Measurements from ENCODE around the gene CD151. TPM values are rescaled to one million over a fixed set of nuclear protein-coding genes. Genes with fewer than 3 reads are reported as not detected.

The CD151 gene
- total RNA-seq, 4 donors from 2014 or later: 277 to 794 (median 465) TPM

- no peaks in the 10 kb centered on the region for H3K27me3 ChIP-seq
- no peak overlapping the region for H3K27ac ChIP-seq
- H3K9me3 ChIP-seq: no peaks in the 10 kb centered on the region
- TF ChIP-seq CTCF (IDR thresholded peaks at IDR 0.05) (no peak), POLR2AphosphoS5 (IDR thresholded peaks at IDR 0.05) (no peak), EP300 (IDR thresholded peaks at IDR 0.05) (no peak), POLR2A (IDR thresholded peaks at IDR 0.05) (no peak)
- no peak overlapping the region for H3K4me3 ChIP-seq
- peaks cover 0 to 40% of the 10 kb centered on the region in 2 donors for H3K36me3 ChIP-seq
- ATAC-seq: no peak
- H3K4me1 ChIP-seq: peaks cover 0 to 79% (median 19%) of the 10 kb centered on the region in 3 donors
- WGBS, 2 donors (ENCODE audit: low coverage in 1 of 2): 71 to 88% methylated on average over 12 to 15 of the region's 27 CpGs
These were observed 25.5 kb downstream of the CD151 start for GRCh38 chr11:858053-858761.

GRCh38 chr11:858762-859339, 26.1 kb downstream of the CD151 start:
- no peak overlapping the region for H3K4me3 ChIP-seq
- no peak for ATAC-seq
- WGBS, 2 donors (ENCODE audit: low coverage in 1 of 2): 74% methylated on average over 5 of the region's 37 CpGs; no CpG with 5 or more reads in 1 of the 2 donors
- H3K9me3 ChIP-seq: no peaks in the 10 kb centered on the region
- H3K4me1 ChIP-seq: peaks cover 0 to 73% (median 19%) of the 10 kb centered on the region in 3 donors
- TF ChIP-seq EP300 (IDR thresholded peaks at IDR 0.05) (no peak), CTCF (IDR thresholded peaks at IDR 0.05) (no peak), POLR2AphosphoS5 (IDR thresholded peaks at IDR 0.05) (no peak), POLR2A (IDR thresholded peaks at IDR 0.05) (no peak)
- H3K27ac ChIP-seq: no peak overlapping the region
- peaks cover 0 to 44% of the 10 kb centered on the region in 2 donors for H3K36me3 ChIP-seq
- no peaks in the 10 kb centered on the region for H3K27me3 ChIP-seq

- peak overlapping the region in 1 of 2 donors; percentile 29 for H3K4me3 ChIP-seq
- 17 to 20% methylated on average over 8 to 10 of the region's 31 CpGs for WGBS, 2 donors (ENCODE audit: low coverage in 1 of 2)
- peaks cover 0 to 44% of the 10 kb centered on the region in 2 donors for H3K36me3 ChIP-seq
- peaks cover 0 to 66% (median 19%) of the 10 kb centered on the region in 3 donors for H3K4me1 ChIP-seq
- no peaks in the 10 kb centered on the region for H3K27me3 ChIP-seq
- H3K27ac ChIP-seq: peak overlapping the region in 3 of 4 donors; percentile 58 to 74 (median 65)
- peak; percentile 73 for ATAC-seq
- TF ChIP-seq POLR2A (IDR thresholded peaks at IDR 0.05) (no peak), POLR2AphosphoS5 (IDR thresholded peaks at IDR 0.05) (no peak), CTCF (IDR thresholded peaks at IDR 0.05) (no peak), EP300 (IDR thresholded peaks at IDR 0.05) (no peak)
- no peaks in the 10 kb centered on the region for H3K9me3 ChIP-seq
These were observed 26.8 kb downstream of the CD151 start for GRCh38 chr11:859394-860131.

- Histone ChIP-seq H3K4me1 (peaks cover 0 to 64% (median 16%) of the 10 kb centered on the region in 3 donors), H3K9me3 (no peaks in the 10 kb centered on the region), H3K27me3 (no peaks in the 10 kb centered on the region), H3K36me3 (peaks cover 0 to 48% of the 10 kb centered on the region in 2 donors), H3K4me3 (peak overlapping the region in 1 of 2 donors; percentile 29), H3K27ac (peak overlapping the region in 3 of 4 donors; percentile 58 to 74 (median 65))
- TF ChIP-seq POLR2AphosphoS5 (IDR thresholded peaks at IDR 0.05): no peak
- TF ChIP-seq CTCF (IDR thresholded peaks at IDR 0.05): no peak
- no peak for TF ChIP-seq EP300 (IDR thresholded peaks at IDR 0.05)
- no peak for TF ChIP-seq POLR2A (IDR thresholded peaks at IDR 0.05)
- ATAC-seq: no peak
- WGBS, 2 donors (ENCODE audit: low coverage in 1 of 2): 57 to 80% methylated on average over 1 of the region's 21 CpGs
These were observed 27.7 kb downstream of the CD151 start for GRCh38 chr11:860234-861104.

Measured in gastroesophageal sphincter (tissue), 4 donors.